Colonic mucosa (tissue), 4 donors: Measurements from ENCODE around the gene FOSB. TPM values are rescaled to one million over a fixed set of nuclear protein-coding genes. Genes with fewer than 3 reads are reported as not detected.

Experiments used
- DNase-seq: peaks from one replicate; pipeline ENCODE4 v3.0.0-alpha.2; 2020
- H3K27ac ChIP-seq: fragments of 200-600 bp; one replicate; pipeline ENCODE4 v1.8.0; 2021
- H3K27me3 ChIP-seq: fragments of 200-600 bp; one replicate; pipeline ENCODE4 v1.8.0; 2021
- H3K36me3 ChIP-seq: fragments of 200-600 bp; one replicate; pipeline ENCODE4 v1.8.0; 2021
- H3K4me1 ChIP-seq: fragments of 200-600 bp; one replicate; pipeline ENCODE4 v1.8.0; 2021; ENCODE audit warnings: mild to moderate bottlenecking
- H3K4me3 ChIP-seq: fragments of 200-600 bp; one replicate; pipeline ENCODE4 v1.8.0; 2021
- H3K9ac ChIP-seq, 2 donors: one replicate each; pipeline ENCODE4 v1.7.0; 2013; ENCODE audit warnings: control low read depth in 2 of 2, low read depth in 2 of 2, low read length in 2 of 2
- H3K9me3 ChIP-seq: fragments of 200-600 bp; one replicate; pipeline ENCODE4 v1.8.0; 2021
- intact Hi-C: fragments of 100-400 bp; cut with DNase I; formaldehyde crosslinking; loops from one replicate; pipeline ENCODE4 v1.14.1; 2022
- total RNA-seq, 2 donors: library from RNA; stranded (reverse); fragmentation: NEBNext Ultra II Directional in 1 of 2; extraction: Animal tissue kit (Norgen Biotek cat#: 25700) in 1 of 2; gene quantifications; one replicate each; pipeline ENCODE4 v1.2.1, GENCODE V29; 2021
- TF ChIP-seq, protein P1 (sequence below): fragments of 200-600 bp; IDR thresholded peaks from one replicate; pipeline ENCODE4 v1.8.0; 2022; ENCODE audit warnings: antibody characterized with exemption, mild to moderate bottlenecking
- donor health status: healthy.
- donor health status: DM: no; HTN: no; CAD: no.
- donor health status: DM: no; HTN: no; CAD: no.

The FOSB gene
- total RNA-seq, 2 donors from 2014 or later = 1.5 to 3.4 TPM

DNA sequence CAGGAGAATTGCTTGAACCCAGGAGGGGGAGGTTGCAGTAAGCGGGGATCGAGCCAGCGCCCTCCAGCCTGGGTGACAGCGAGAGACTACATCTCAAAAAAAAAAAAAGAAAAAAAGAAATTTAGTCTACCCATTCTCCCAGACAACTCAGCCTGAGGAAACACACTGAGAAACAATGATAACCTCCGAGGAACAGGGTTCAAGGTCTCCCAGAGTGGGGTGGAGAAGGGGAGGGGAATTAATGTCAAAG is 38.1 kb downstream of the FOSB start:
- DNase-seq = no peak
- Histone ChIP-seq H3K27ac (peak overlapping the region; percentile 98), H3K9me3 (no peaks in the 10 kb centered on the region), H3K4me3 (peak overlapping the region; percentile 99), H3K9ac (peak overlapping the region in 1 of 2 donors; percentile 82), H3K27me3 (no peaks in the 10 kb centered on the region), H3K36me3 (no peaks in the 10 kb centered on the region), H3K4me1 (peaks cover 11% of the 10 kb centered on the region)
- intact Hi-C loops = no loop called here
- TF ChIP-seq, protein P1, sequence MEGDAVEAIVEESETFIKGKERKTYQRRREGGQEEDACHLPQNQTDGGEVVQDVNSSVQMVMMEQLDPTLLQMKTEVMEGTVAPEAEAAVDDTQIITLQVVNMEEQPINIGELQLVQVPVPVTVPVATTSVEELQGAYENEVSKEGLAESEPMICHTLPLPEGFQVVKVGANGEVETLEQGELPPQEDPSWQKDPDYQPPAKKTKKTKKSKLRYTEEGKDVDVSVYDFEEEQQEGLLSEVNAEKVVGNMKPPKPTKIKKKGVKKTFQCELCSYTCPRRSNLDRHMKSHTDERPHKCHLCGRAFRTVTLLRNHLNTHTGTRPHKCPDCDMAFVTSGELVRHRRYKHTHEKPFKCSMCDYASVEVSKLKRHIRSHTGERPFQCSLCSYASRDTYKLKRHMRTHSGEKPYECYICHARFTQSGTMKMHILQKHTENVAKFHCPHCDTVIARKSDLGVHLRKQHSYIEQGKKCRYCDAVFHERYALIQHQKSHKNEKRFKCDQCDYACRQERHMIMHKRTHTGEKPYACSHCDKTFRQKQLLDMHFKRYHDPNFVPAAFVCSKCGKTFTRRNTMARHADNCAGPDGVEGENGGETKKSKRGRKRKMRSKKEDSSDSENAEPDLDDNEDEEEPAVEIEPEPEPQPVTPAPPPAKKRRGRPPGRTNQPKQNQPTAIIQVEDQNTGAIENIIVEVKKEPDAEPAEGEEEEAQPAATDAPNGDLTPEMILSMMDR = no peak

DNA sequence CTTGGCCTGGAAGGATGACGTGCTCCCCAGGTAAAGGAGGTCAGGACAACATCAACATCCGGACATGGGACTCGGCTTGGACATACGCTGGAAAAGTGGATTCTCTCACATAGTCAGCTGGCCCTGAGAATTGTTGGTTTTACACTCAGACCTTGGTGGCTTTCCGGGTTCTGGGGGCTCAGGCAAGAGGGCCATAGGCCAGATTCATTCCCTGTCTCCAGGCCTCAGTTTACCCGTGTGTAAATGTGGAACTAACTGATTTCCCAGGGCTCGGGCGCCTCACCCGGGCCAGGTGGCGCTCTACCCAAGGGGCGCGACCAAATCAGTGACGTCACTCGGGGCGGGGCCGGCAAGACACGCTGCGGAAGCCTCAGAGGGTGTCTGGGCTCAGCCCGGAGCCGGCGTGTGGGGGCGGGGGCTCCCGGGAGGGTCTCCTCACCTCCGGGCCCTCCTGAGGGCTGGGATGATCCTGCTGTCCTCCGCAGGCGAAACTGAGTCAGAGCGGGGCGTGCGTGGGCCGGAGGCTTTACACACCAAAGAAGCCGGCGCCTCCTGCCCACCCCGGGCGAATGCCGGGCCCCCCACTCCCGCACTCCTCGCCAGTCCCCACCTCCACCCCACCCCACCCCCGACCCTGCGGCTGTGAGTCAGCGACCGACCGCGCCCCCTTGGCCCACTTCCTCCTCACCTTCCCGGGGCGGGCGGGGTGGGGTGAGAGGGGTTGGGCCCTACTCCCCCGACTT is 38.6 kb downstream of the FOSB start:
- TF ChIP-seq, protein P1 = peak; percentile 17
- peak overlapping the region; percentile 99 for H3K4me3 ChIP-seq
- no peaks in the 10 kb centered on the region for H3K9me3 ChIP-seq
- H3K9ac ChIP-seq = peak overlapping the region; percentile 90 to 98
- peaks cover 11% of the 10 kb centered on the region for H3K4me1 ChIP-seq
- H3K27ac ChIP-seq = peak overlapping the region; percentile 98
- peak; percentile 98 for DNase-seq
- no peaks in the 10 kb centered on the region for H3K27me3 ChIP-seq
- intact Hi-C loops = no loop called here
- H3K36me3 ChIP-seq = no peaks in the 10 kb centered on the region

DNA sequence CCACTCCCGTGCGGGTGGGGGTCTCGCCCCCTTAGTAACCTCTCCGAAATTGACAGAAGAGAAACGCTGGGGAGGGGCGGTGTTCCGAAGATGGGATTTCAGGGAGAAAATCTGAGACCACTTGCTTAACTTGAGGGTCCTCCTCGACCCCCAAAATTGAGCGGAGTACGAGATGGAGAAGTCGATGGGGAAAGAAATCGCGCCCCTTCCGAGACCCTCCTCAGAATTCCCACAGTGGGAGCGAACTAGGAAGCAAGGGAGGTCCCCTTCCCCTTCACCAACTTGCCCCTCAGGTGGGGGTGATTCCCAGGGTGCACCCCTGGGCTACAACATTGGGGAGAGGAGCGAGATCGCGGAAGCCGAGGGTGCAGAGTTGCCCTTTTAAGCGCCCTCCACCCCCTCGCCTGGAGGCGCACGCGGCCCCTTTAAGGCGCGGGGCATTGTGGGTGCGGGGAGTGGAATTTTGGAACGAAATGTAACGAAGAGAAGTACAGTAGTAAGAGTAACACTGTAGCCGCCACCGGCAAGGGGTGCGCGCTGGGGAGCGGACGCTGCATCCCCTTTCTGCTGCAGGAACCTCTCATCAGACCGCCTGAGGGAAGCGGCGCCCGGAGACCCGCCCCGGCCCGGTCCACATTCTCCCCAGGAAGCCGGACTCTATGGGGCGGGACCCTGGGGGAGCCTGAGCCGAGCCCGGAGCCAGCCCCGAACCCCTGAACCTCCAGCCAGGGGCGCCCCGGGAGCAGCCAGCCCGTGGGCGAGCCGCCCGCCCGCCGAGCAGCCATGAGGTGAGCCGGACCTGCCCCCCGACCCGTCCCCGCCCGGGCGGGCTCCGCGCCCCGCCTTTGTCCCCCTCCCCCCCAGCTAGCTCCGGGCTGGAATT is 39.4 kb downstream of the FOSB start, which contains the start of gene VASP:
VASP (plus strand) TSS at position 491 of the 883 bp plus-strand sequence; CDS start at position 784, 293 bp downstream.
- TF ChIP-seq, protein P1 = no peak

DNA sequence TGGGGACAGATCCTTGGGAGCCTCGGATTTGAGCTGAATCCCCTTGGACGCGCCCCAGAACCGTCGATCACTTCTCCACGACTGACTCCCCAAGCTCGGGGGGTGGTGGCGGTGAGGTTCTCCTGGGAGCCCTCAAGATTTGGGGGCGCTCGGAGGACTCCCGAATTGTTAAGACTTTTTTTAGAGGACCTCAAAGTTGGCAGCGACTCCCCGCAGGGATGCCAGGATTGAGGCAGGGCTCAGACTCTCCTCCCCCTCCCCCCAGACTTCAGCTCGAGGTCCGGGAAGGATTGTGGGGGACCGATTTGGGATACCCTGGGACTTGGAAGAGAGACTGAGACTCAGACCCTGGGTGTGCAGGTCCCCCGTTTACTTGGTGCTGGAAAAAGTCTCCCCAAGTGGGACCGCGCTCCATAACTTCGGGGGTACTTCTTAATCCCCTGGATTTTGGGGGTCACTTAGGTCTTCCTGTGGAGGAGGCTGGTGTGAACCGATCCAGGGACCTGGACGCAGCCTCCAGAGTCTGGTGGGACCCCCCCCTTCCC is 40.1 kb downstream of the FOSB start:
- Histone ChIP-seq H3K36me3 (no peaks in the 10 kb centered on the region), H3K9me3 (no peaks in the 10 kb centered on the region), H3K4me1 (peaks cover 24% of the 10 kb centered on the region), H3K27me3 (no peaks in the 10 kb centered on the region), H3K9ac (peak overlapping the region; percentile 90 to 98), H3K27ac (peak overlapping the region; percentile 98), H3K4me3 (peak overlapping the region; percentile 99)
- DNase-seq = peak; percentile 54
- intact Hi-C loops = no loop called here
- TF ChIP-seq, protein P1 = no peak

More for the DNA sequence above, 39.4 kb downstream of the FOSB start, which contains the start of gene VASP:
- DNase-seq = peak; percentile 96
- intact Hi-C loops = no loop called here
- Histone ChIP-seq H3K4me3 (peak within 1 kb of the TSS; percentile 99), H3K27ac (peak within 1 kb of the TSS; percentile 98), H3K27me3 (no peaks in the 10 kb centered on the region), H3K4me1 (peaks cover 17% of the 10 kb centered on the region), H3K9ac (peak within 1 kb of the TSS; percentile 90 to 98), H3K36me3 (no peaks in the 10 kb centered on the region), H3K9me3 (no peaks in the 10 kb centered on the region)

DNA sequence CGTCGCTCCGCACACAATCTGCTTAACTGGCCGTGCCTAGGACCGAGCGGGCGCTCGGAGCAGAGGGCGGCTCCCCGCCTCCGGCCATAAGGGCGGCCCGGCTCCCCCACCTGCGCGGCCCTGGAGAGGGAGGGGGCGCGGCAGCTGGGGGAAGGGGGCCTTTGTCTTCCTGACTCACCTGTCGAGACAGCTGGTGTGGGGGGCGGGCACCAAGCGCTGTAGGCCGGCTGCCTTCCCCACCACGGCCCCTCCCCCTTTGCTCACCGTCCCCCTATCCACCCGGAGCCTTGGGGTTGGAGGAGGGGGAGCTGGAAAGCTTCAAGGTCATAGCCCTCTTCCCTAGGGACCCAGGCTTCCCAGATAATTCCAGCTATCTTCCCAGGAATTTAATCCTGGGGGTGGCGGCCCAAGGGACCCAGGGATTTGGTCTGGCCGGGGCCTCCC is 40.6 kb downstream of the FOSB start:
- peak; percentile 74 for DNase-seq
- Histone ChIP-seq H3K27ac (peak overlapping the region; percentile 98), H3K9ac (peak overlapping the region; percentile 90 to 98), H3K36me3 (no peaks in the 10 kb centered on the region), H3K9me3 (no peaks in the 10 kb centered on the region), H3K4me3 (peak overlapping the region; percentile 99), H3K27me3 (no peaks in the 10 kb centered on the region), H3K4me1 (peaks cover 29% of the 10 kb centered on the region)
- intact Hi-C loops = no loop called here
- TF ChIP-seq, protein P1 = no peak
